HEK293T (cell line): ENCODE data around the gene CCDC141.

Experiments used
- CTCF ChIA-PET: fragments of 350-600 bp; formaldehyde crosslinking; extraction: SDS; loops from one replicate; lab custom pipeline; 2021; ENCODE audit warnings: antibody characterized with exemption, inconsistent platforms; lab: Yijun Ruan, JAX
- POLR2A ChIA-PET: fragments of 350-600 bp; formaldehyde crosslinking; extraction: SDS; loops from one replicate; lab custom pipeline; 2020; ENCODE audit warnings: antibody characterized with exemption, inconsistent platforms; lab: Yijun Ruan, JAX
- DNase-seq: peaks from one replicate; pipeline ENCODE4 v3.0.0; 2012; ENCODE audit warnings: mixed read lengths; ENCODE audit errors: extremely low spot score
- ARNT ChIP-seq: fragments of 450-650 bp; IDR thresholded peaks from 2 replicates; pipeline ENCODE4 v1.6.1; 2017; ENCODE audit warnings: mild to moderate bottlenecking
- BHLHE40 ChIP-seq: fragments of 450-650 bp; IDR thresholded peaks from 2 replicates; pipeline ENCODE4 v1.6.1; 2016; ENCODE audit warnings: mild to moderate bottlenecking, moderate library complexity, borderline replicate concordance
- CTBP1 ChIP-seq: fragments of 450-650 bp; IDR thresholded peaks from 2 replicates; pipeline ENCODE4 v1.6.1; 2016; ENCODE audit warnings: borderline replicate concordance
- ELF4 ChIP-seq: fragments of 450-650 bp; IDR thresholded peaks from 2 replicates; pipeline ENCODE4 v1.6.1; 2017; ENCODE audit warnings: antibody characterized with exemption
- FOXA1 ChIP-seq: fragments of 450-650 bp; IDR thresholded peaks from 2 replicates; pipeline ENCODE4 v1.6.1; 2016; ENCODE audit warnings: mild to moderate bottlenecking
- FOXK2 ChIP-seq: fragments of 450-650 bp; IDR thresholded peaks from 2 replicates; pipeline ENCODE4 v1.6.1; 2016; ENCODE audit warnings: mild to moderate bottlenecking
- FOXM1 ChIP-seq: fragments of 450-650 bp; IDR thresholded peaks from 2 replicates; pipeline ENCODE4 v1.6.1; 2017; ENCODE audit warnings: mild to moderate bottlenecking, borderline replicate concordance
- HDGF ChIP-seq: fragments of 450-650 bp; IDR thresholded peaks from 2 replicates; pipeline ENCODE4 v1.6.1; 2017; ENCODE audit warnings: antibody characterized with exemption, borderline replicate concordance
- L3MBTL2 ChIP-seq: fragments of 450-650 bp; conservative IDR thresholded peaks from 2 replicates; pipeline ENCODE4 v1.6.1; 2016; ENCODE audit warnings: mild to moderate bottlenecking
- LEF1 ChIP-seq: fragments of 450-650 bp; IDR thresholded peaks from 2 replicates; pipeline ENCODE4 v1.6.1; 2017; ENCODE audit warnings: mild to moderate bottlenecking, borderline replicate concordance
- NFRKB ChIP-seq: fragments of 450-650 bp; IDR thresholded peaks from 2 replicates; pipeline ENCODE4 v1.6.1; 2016; ENCODE audit warnings: mild to moderate bottlenecking, moderate library complexity
- SP1 ChIP-seq: fragments of 450-650 bp; IDR thresholded peaks from 2 replicates; pipeline ENCODE4 v1.6.1; 2017
- SUZ12 ChIP-seq: fragments of 450-650 bp; IDR thresholded peaks from 2 replicates; pipeline ENCODE4 v1.6.1; 2016; ENCODE audit warnings: mild to moderate bottlenecking
- TARDBP ChIP-seq: fragments of 450-650 bp; IDR thresholded peaks from 2 replicates; pipeline ENCODE4 v1.6.1; 2016
- ZNF384 ChIP-seq: fragments of 450-650 bp; IDR thresholded peaks from 2 replicates; pipeline ENCODE4 v1.6.1; 2016
- TF ChIP-seq, protein P1 (sequence below): fragments of 450-650 bp; IDR thresholded peaks from 2 replicates; pipeline ENCODE4 v1.6.1; 2016

The CCDC141 gene

DNA sequence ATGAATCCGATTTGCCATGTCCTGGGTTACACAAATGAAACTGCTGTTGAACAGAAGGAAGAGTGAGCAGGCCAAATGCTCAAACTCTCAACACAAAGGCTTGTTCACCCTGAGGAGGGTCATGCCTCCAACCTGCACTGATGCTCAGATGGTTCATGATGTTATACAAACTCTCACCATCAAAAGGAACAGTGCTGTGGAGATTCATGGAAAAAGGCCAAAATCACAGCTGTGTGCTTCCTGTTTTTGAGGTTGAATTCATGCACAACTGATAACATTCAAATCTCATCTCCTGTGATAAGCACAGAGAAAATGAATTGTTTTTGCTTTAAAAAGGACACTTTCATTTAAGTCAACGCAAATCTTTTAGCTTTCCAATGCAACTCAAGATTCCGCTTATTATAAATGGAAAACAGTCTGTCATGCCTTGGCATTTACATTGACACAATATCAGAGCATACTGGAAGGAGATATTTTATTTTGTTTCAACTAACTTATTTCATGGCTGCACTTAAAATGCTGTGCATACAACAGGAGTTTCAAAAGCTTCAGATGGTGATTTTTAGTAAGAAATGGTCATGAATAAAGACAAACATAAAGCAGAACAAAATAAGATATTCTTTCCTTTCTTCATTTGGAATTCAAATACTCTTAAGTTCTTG, 220.5 kb downstream of the CCDC141 start:
- CTCF ChIA-PET = interaction anchor here (0.5 kb wide), 1 partner anchor 58 kb away, joined by 7 read pairs; no protein-coding TSS in a partner anchor

DNA sequence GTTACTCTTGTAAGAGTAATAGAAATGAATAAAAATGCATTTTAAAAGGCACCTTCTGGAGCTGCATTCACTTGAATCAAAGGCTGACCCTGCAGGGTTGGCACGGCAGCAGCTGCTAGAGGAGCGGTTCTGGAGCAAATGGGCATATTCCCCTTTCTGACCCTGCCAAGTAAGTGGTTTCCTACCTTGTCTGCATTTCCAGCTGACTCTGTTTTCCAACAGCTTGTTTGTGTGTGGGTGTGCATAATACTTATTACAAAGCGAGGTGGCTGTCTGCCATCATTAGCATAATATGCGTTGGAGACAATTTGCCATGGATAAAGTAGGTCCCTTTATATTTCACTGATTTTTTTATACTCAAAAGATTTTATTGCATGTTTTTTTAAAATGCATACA, 221.5 kb downstream of the CCDC141 start:
- ChIA-PET CTCF (no interaction called here), POLR2A (no interaction called here)
- no peak for DNase-seq
- TF ChIP-seq HDGF (no peak), ZNF384 (no peak), L3MBTL2 (no peak), BHLHE40 (no peak), FOXK2 (no peak), TARDBP (no peak), ARNT (no peak), FOXM1 (no peak), LEF1 (no peak), SP1 (no peak), NFRKB (no peak), SUZ12 (no peak), CTBP1 (no peak), ELF4 (no peak)
- TF ChIP-seq, protein P1, sequence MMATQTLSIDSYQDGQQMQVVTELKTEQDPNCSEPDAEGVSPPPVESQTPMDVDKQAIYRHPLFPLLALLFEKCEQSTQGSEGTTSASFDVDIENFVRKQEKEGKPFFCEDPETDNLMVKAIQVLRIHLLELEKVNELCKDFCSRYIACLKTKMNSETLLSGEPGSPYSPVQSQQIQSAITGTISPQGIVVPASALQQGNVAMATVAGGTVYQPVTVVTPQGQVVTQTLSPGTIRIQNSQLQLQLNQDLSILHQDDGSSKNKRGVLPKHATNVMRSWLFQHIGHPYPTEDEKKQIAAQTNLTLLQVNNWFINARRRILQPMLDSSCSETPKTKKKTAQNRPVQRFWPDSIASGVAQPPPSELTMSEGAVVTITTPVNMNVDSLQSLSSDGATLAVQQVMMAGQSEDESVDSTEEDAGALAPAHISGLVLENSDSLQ = no peak

More for the DNA sequence above, 220.5 kb downstream of the CCDC141 start:
- TF ChIP-seq TARDBP = no peak
- TF ChIP-seq NFRKB = no peak
- no peak for TF ChIP-seq LEF1
- TF ChIP-seq SUZ12 = no peak
- no peak for DNase-seq
- POLR2A ChIA-PET = no interaction called here

DNA sequence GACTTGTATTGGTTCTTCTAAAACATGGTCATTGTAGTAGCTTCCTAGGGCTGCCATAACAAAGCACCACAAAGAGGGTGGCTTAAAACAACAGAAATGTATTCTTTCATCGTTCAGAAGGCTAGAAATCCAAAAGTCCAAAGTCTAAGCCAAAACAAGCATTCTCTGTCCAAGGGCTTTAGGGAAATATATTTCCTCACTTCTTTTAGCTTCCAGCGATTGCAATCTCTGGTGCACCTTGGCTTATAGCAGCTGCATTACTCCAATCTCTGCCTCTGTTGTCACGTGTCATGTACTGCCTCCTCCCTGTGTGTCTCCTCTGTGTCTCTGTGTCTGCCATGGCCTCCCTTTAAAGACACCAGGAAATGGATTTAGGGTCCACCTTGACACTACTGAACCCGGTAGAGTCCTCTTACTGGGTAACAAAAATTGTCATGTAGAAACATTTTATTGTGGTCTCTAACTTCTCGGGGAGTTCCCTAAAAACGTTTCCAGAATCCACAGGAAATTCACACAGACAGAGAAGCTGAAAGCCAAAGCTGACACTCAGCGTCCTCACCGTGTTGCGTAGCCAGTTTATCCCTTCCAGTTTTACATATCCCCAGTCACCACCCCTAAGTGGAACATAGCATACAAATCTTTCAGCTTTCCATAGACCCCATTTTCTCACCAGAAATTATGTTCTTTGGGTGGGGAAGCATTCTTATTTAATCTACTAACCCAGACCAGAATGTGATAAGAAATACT, 222.0 kb downstream of the CCDC141 start:
- TF ChIP-seq HDGF (no peak), CTBP1 (no peak), ELF4 (no peak), ZNF384 (no peak), SUZ12 (no peak), FOXK2 (no peak), FOXM1 (no peak), LEF1 (no peak), SP1 (no peak), NFRKB (no peak), FOXA1 (no peak), BHLHE40 (no peak), ARNT (no peak), TARDBP (no peak), L3MBTL2 (no peak)
- TF ChIP-seq, protein P1 = no peak
- CTCF ChIA-PET = no interaction called here
- no peak for DNase-seq
- POLR2A ChIA-PET = no interaction called here

DNA sequence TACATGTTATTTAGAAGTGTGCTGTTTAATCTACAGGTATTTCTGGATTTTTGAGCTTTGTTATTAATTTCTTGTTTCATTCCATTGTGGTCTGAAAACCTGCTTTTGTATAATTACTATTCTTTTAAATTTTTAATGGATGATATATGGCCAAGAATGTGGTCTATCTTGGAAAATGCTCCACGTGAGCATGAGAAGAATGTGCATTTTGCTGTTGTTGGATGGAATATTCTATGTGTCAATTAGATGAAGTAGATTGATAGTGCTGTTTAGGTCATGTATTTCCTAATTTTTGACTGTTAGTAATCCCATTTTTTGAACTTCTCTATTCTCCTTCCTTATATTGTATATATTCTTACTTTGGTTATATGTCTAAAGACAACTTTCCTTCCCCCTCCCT, 222.8 kb downstream of the CCDC141 start:
- TF ChIP-seq FOXA1 (no peak), BHLHE40 (no peak), ZNF384 (no peak), LEF1 (no peak), CTBP1 (no peak), SUZ12 (no peak), HDGF (no peak), FOXM1 (no peak), ARNT (no peak), NFRKB (no peak), TARDBP (no peak), ELF4 (no peak), SP1 (no peak), L3MBTL2 (no peak)
- TF ChIP-seq, protein P1 = no peak
- ChIA-PET POLR2A (no interaction called here), CTCF (no interaction called here)
- no peak for DNase-seq

DNA sequence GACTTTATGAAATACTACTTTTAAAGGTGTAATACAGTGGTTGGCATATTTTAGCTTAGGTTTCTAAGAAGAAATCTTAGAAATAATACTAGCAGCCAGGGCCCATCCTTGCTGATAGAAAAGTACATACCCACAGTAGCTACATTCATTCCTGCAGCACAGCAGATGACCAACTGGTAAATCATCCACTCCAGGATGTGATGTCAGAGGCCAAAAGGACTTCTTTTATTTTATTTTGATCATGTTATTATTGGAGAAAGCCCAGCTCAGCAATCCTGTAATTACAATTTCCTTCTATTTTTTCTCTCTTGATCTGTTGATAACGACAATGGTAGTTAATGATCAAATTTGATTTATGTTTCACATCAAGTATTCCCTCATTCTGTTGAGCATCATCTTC, 224.8 kb downstream of the CCDC141 start:
- no peak for TF ChIP-seq SP1
- ChIA-PET POLR2A (no interaction called here), CTCF (no interaction called here)
- DNase-seq = no peak

DNA sequence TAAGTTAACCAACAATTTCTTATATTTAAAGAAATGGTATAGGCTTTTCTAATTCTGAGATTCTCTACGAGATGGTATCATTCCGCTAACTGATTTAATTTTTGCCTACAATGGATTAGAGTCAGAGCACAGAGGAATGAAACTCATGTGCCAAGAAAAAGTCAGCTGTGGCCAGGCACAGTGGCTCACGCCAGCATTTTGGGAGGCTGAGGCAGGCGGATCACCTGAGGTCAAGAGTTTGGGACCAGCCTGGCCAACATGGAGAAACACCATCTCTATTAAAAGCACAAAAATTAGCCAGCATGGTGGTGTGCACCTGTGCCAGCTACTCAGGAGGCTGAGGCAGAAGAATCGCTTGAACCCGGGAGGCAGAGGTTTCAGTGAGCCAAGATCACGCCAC, 225.8 kb downstream of the CCDC141 start:
- CTCF ChIA-PET = no interaction called here
- POLR2A ChIA-PET = no interaction called here
- DNase-seq = no peak
- TF ChIP-seq SP1 (no peak), LEF1 (no peak), HDGF (no peak), CTBP1 (no peak), NFRKB (no peak), FOXM1 (no peak), FOXK2 (no peak), BHLHE40 (no peak), L3MBTL2 (no peak), SUZ12 (no peak), TARDBP (no peak), FOXA1 (no peak), ELF4 (no peak), ARNT (no peak), ZNF384 (no peak)
- TF ChIP-seq, protein P1 = no peak
